Stimulated activated CD8-positive, alpha-beta memory T cell treated with anti-CD3 and anti-CD28 coated beads, Interleukin-15, amount 100 ng/mL, for 4 hours (primary cell): Measurements from ENCODE around the gene FGF13.

Experiments used
- DNase-seq, 2 donors: peaks; one replicate each; pipeline ENCODE4 v3.0.0-alpha.2; 2020; ENCODE audit warnings: low read depth in 2 of 2

The FGF13 gene

DNA sequence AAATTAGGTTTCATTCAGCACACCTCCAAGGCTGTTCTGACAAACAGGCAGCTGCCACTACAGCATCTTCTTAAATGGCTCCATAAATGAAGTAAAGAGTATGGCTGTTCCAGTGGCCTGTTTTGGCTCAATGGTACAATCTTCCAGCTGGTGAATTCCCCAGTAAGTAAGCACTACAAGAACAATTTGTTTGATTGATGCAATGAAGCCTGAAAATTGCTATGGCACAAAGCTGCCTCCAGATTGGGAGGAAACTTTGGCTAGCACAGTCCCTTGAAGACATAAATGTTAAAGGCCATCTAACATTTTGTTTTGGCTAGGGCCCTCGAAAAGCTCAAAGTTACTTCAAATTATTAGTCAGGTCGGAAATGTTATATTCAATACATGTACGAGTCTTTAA lies 47.5 kb downstream of the FGF13 start:
- DNase-seq = no peak

DNA sequence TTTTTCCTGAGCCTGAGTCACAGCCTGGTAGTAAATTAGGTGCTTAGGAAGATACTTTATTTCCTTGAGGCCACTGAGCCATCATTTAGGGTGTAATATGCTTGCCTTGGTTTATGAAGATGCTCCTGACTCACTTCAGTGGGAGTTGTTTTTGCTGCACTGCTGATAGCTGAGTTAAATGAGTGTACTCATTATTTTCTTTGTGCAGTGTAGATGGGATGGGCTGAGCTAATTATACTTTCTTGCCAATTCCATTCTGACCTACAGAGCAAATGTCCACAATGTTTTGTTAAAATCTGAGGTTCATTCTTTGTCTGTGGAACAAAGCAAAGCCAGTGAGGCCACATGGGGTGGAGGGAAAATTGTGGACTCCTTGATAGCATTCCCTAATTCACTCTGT lies 60.0 kb downstream of the FGF13 start:
- no peak for DNase-seq

DNA sequence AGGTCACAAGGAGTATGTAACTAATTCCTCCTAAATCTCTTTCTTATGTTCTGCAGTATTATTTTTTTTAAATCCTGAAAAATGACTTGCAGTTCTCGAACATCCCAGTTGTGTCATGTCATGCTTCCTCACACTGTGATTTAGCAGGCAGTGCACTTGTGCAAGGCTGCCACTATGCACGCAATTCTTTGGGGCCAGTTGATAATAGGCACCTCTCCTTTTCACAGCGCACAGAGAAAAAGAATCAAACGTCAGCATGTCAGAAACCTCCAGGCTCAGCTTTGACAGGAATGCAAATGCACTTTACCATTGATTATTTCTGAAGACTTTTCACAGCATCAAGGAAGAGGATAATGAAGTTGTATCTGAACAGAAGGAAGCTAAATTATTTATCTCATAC lies 62.9 kb downstream of the FGF13 start:
- DNase-seq = no peak

DNA sequence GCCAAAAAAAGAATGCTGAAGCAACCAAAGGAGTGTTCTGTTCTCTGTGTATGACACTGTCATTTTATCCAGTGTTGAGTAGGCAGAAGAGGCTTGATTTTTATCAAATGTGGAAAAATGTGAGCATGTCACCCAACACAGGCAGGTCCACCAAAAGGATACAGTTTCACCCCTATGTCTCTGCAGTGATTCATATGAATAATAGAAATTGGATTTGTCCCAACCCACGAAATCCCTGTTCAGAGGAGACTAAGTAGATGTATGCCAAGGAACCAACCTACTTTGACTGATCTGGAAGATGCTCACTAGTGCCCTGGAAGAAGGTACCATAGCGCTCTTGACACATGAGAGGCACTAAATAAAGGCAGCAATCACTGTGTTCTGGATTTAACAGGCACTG lies 72.5 kb downstream of the FGF13 start:
- no peak for DNase-seq
